ENCODE measurements around the gene NRSN1. TPM values are rescaled to one million over a fixed set of nuclear protein-coding genes. Genes with fewer than 3 reads are reported as not detected.
"Not testable (repeated sequence)": the region's sequence is repeated elsewhere in the genome, so short reads cannot be mapped to it uniquely, and the experiment has no call there.

NRSN1 gene
- total RNA-seq, 5 donors from 2014 or later (not counting 1 experiment from before 2014, with no cell fraction given), result not detected

DNA sequence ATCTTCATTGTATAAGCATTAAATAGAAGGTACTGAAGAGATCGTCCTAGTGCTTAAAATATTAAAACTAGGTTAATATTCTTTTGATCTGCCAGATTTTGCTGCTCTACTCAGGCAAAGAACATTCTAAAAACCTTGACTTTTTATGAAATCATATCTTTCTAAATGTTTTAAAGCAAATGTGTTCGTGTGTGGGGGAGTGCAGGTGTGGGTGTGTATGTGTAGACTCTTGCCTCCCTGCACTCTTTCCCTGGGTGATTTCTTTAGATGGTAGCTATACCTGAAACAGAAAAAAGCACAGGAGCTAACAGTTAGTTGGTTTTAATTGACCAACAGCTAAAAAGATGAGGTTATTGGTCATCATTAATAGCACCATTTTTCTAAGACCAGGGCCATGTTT, 5.7 kb downstream of the NRSN1 start:
- no peak overlapping the region for H3K4me3 Mint-ChIP-seq
- Histone ChIP-seq H3K4me1 (ENCODE audit: control insufficient read depth in 1 of 2, extremely low read depth in 1 of 2, insufficient read depth in 2 of 2, low read length in 2 of 2) (no peaks in the 10 kb centered on the region), H3K36me3 (ENCODE audit: control insufficient read depth in 2 of 2, extremely low read depth in 1 of 2, insufficient read depth in 1 of 2, low read length in 1 of 2) (no peaks in the 10 kb centered on the region), H3K4me3 (ENCODE audit: control insufficient read depth in 1 of 2, extremely low read depth in 1 of 2, low read length in 1 of 2) (no peak overlapping the region), H3K27me3 (replicated peaks in 1 of 2; ENCODE audit: control insufficient read depth in 2 of 2, extremely low read depth in 1 of 2, insufficient read depth in 2 of 2, low read length in 1 of 2) (no peaks in the 10 kb centered on the region), H3K9me3 (no peaks in the 10 kb centered on the region), H3K27ac (ENCODE audit: low read length) (no peak overlapping the region)
- peaks cover 8 to 26% of the 10 kb centered on the region in 2 donors for H3K27me3 Mint-ChIP-seq
- no CpG with 5 or more reads among the region's 2 CpGs for WGBS (ENCODE audit: insufficient coverage)
- no peak for ATAC-seq (replicated peaks in 1 of 4)
- CTCF ChIA-PET, result no interaction called here
- POLR2A ChIA-PET, result no interaction called here
- peaks cover 0 to 2% (median 0%) of the 10 kb centered on the region in 3 donors for H3K4me1 Mint-ChIP-seq
- H3K36me3 Mint-ChIP-seq, result no peaks in the 10 kb centered on the region
- DNase-seq, result no peak
- no peak overlapping the region for H3K27ac Mint-ChIP-seq
- H3K9me3 Mint-ChIP-seq, result peaks cover 0 to 10% (median 8%) of the 10 kb centered on the region in 3 donors

DNA sequence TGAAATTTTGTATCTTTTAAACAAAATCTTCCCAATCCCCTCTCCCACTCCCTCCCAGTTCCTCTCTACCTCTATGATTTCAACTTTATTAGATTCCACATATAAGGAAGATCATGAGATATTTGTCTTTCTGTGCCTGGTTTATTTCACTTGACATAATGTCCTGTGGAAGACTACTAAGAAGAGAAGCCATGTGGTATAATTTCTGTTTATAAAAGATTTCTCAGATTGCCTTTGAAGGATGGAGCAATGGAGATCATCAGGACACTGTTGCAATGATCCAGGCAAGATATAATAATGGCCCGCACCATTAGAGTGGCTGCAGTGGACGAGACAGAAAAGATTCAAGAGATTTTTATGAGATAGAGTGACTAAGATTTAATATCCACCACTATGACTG, 13.1 kb downstream of the NRSN1 start:
- Histone ChIP-seq H3K27me3 (replicated peaks in 1 of 2; ENCODE audit: control insufficient read depth in 2 of 2, extremely low read depth in 1 of 2, insufficient read depth in 2 of 2, low read length in 1 of 2) (no peaks in the 10 kb centered on the region), H3K4me1 (ENCODE audit: control insufficient read depth in 1 of 2, extremely low read depth in 1 of 2, insufficient read depth in 2 of 2, low read length in 2 of 2) (no peaks in the 10 kb centered on the region), H3K36me3 (ENCODE audit: control insufficient read depth in 2 of 2, extremely low read depth in 1 of 2, insufficient read depth in 1 of 2, low read length in 1 of 2) (no peaks in the 10 kb centered on the region), H3K9me3 (no peaks in the 10 kb centered on the region), H3K4me3 (ENCODE audit: control insufficient read depth in 1 of 2, extremely low read depth in 1 of 2, low read length in 1 of 2) (no peak overlapping the region), H3K27ac (ENCODE audit: low read length) (no peak overlapping the region)
- DNase-seq (no peak), ATAC-seq (replicated peaks in 1 of 4) (no peak)
- Mint-ChIP-seq H3K4me1 (no peaks in the 10 kb centered on the region), H3K27me3 (peaks cover 2 to 8% of the 10 kb centered on the region in 2 donors), H3K27ac (no peak overlapping the region), H3K36me3 (no peaks in the 10 kb centered on the region), H3K9me3 (peaks cover 0 to 18% (median 5%) of the 10 kb centered on the region in 3 donors), H3K4me3 (no peak overlapping the region)
- WGBS (ENCODE audit: insufficient coverage), result no CpG with 5 or more reads among the region's 2 CpGs
- ChIA-PET CTCF (no interaction called here), POLR2A (no interaction called here)

DNA sequence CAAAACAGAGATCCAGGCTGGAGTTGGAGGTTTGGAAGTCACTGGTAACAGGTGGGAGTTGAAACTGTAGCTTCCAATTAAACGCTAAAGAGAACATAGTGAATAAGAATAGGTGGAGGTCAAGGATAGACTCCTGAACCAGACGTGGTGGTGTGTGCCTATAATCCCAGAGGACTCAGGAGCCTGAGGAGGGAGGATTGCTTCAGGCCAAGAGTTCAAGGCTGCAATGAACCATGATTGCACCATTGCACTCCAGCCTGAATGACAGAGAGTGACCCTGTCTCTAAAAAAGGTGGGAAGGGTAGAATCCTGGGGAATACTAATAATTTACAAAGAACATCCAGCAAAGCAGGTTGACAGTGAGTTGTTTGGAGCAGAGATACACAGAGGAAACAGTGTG, 13.6 kb downstream of the NRSN1 start:
- WGBS (ENCODE audit: insufficient coverage), result 70% methylated on average over 2 of the region's 2 CpGs
- ATAC-seq (replicated peaks in 1 of 4) (no peak), DNase-seq (no peak)
- Histone ChIP-seq H3K4me1 (ENCODE audit: control insufficient read depth in 1 of 2, extremely low read depth in 1 of 2, insufficient read depth in 2 of 2, low read length in 2 of 2) (no peaks in the 10 kb centered on the region), H3K27ac (ENCODE audit: low read length) (no peak overlapping the region), H3K27me3 (replicated peaks in 1 of 2; ENCODE audit: control insufficient read depth in 2 of 2, extremely low read depth in 1 of 2, insufficient read depth in 2 of 2, low read length in 1 of 2) (no peaks in the 10 kb centered on the region), H3K4me3 (ENCODE audit: control insufficient read depth in 1 of 2, extremely low read depth in 1 of 2, low read length in 1 of 2) (no peak overlapping the region), H3K9me3 (no peaks in the 10 kb centered on the region), H3K36me3 (ENCODE audit: control insufficient read depth in 2 of 2, extremely low read depth in 1 of 2, insufficient read depth in 1 of 2, low read length in 1 of 2) (no peaks in the 10 kb centered on the region)
- Mint-ChIP-seq H3K4me3 (no peak overlapping the region), H3K9me3 (peaks cover 0 to 18% (median 5%) of the 10 kb centered on the region in 3 donors), H3K36me3 (no peaks in the 10 kb centered on the region), H3K27me3 (peaks cover 0 to 8% of the 10 kb centered on the region in 2 donors), H3K4me1 (no peaks in the 10 kb centered on the region), H3K27ac (no peak overlapping the region)
- POLR2A ChIA-PET, result no interaction called here
- CTCF ChIA-PET, result no interaction called here

DNA sequence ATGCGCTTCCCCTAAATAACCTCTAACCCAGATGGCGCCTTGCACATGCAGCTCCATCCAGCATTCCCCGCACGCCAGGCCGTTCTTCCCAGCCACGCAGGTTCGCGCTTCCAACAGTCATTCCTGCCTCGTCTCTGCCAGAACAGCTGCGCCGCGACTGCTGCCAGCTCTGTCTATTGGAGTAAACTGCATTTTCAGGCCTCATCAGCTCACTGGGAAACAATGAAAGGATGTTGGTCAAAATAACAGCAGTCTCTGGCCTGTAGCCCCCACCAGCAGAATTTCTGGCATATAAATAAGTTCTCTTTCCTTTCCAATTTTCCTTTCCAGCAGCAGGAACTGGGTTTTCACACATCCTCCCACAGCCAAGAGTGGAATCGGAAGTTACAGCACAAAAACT, 14.6 kb downstream of the NRSN1 start:
- no peaks in the 10 kb centered on the region for H3K4me1 ChIP-seq (ENCODE audit: control insufficient read depth in 1 of 2, extremely low read depth in 1 of 2, insufficient read depth in 2 of 2, low read length in 2 of 2)
- Mint-ChIP-seq H3K27me3 (no peaks in the 10 kb centered on the region), H3K4me3 (no peak overlapping the region), H3K36me3 (no peaks in the 10 kb centered on the region), H3K27ac (no peak overlapping the region), H3K9me3 (peaks cover 0 to 12% (median 0%) of the 10 kb centered on the region in 3 donors), H3K4me1 (no peaks in the 10 kb centered on the region)
- no peaks in the 10 kb centered on the region for H3K27me3 ChIP-seq (replicated peaks in 1 of 2; ENCODE audit: control insufficient read depth in 2 of 2, extremely low read depth in 1 of 2, insufficient read depth in 2 of 2, low read length in 1 of 2)
- CTCF ChIA-PET, result no interaction called here
- no peaks in the 10 kb centered on the region for H3K9me3 ChIP-seq
- ATAC-seq (replicated peaks in 1 of 4), result no peak
- POLR2A ChIA-PET, result no interaction called here
- no peak for DNase-seq
- no peaks in the 10 kb centered on the region for H3K36me3 ChIP-seq (ENCODE audit: control insufficient read depth in 2 of 2, extremely low read depth in 1 of 2, insufficient read depth in 1 of 2, low read length in 1 of 2)
- H3K4me3 ChIP-seq (ENCODE audit: control insufficient read depth in 1 of 2, extremely low read depth in 1 of 2, low read length in 1 of 2), result no peak overlapping the region
- WGBS (ENCODE audit: insufficient coverage), result 90% methylated on average over 13 of the region's 13 CpGs
- no peak overlapping the region for H3K27ac ChIP-seq (ENCODE audit: low read length)

DNA sequence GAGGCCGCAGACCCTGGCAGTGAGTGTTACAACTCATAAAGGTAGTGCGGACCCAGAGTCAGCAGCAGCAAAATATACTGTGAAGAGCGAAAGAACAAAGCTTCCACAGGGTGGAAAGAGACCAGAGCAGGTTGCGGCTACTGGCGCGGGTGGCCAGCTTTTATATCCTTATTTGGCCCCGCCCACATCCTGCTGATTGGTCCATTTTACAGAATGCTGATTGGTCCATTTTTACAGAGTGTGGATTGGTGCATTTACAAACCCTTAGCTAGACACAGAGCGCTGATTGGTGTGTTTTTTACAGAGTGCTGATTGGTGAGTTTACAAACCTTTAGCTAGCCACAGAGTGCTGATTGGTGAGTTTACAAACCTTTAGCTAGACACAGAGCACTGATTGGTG, 16.7 kb downstream of the NRSN1 start:
- WGBS (ENCODE audit: insufficient coverage), result 100% methylated on average over 4 of the region's 8 CpGs
- H3K27me3 Mint-ChIP-seq; H3K4me3 Mint-ChIP-seq; H3K27me3 ChIP-seq (replicated peaks in 1 of 2; ENCODE audit: control insufficient read depth in 2 of 2, extremely low read depth in 1 of 2, insufficient read depth in 2 of 2, low read length in 1 of 2); H3K27ac Mint-ChIP-seq; H3K4me1 Mint-ChIP-seq; DNase-seq; POLR2A ChIA-PET; H3K4me3 ChIP-seq (ENCODE audit: control insufficient read depth in 1 of 2, extremely low read depth in 1 of 2, low read length in 1 of 2); H3K36me3 Mint-ChIP-seq; ATAC-seq (replicated peaks in 1 of 4); H3K9me3 ChIP-seq; H3K36me3 ChIP-seq (ENCODE audit: control insufficient read depth in 2 of 2, extremely low read depth in 1 of 2, insufficient read depth in 1 of 2, low read length in 1 of 2); H3K4me1 ChIP-seq (ENCODE audit: control insufficient read depth in 1 of 2, extremely low read depth in 1 of 2, insufficient read depth in 2 of 2, low read length in 2 of 2); CTCF ChIA-PET; H3K27ac ChIP-seq (ENCODE audit: low read length): not testable (repeated sequence)
- H3K9me3 Mint-ChIP-seq, result peaks cover 0 to 12% (median 0%) of the 10 kb centered on the region in 3 donors

DNA sequence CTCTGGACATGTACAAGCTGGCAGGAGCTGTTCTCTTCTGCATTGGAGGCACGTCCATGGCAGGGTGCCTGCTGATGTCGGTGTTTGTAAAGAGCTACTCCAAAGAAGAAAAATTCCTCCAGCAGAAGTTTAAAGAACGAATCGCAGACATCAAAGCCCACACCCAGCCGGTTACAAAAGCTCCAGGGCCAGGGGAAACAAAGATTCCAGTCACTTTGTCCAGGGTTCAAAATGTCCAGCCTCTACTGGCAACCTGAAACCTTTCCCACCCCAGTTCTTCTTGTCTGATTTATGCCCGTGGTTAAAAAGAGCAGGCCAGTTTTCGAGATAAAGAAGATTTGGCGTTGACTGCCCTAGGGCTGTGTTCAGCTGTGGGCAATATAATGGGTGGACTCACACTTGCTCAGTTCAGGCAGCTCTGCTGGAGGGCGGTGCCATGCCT, 19.7 kb downstream of the NRSN1 start:
- Mint-ChIP-seq H3K9me3 (peaks cover 0 to 7% (median 0%) of the 10 kb centered on the region in 3 donors), H3K27me3 (peaks cover 6 to 12% of the 10 kb centered on the region in 2 donors), H3K27ac (no peak overlapping the region), H3K4me1 (no peaks in the 10 kb centered on the region), H3K36me3 (no peaks in the 10 kb centered on the region), H3K4me3 (no peak overlapping the region)
- 79% methylated on average over 4 of the region's 9 CpGs for WGBS (ENCODE audit: insufficient coverage)
- Histone ChIP-seq H3K4me1 (ENCODE audit: control insufficient read depth in 1 of 2, extremely low read depth in 1 of 2, insufficient read depth in 2 of 2, low read length in 2 of 2) (no peaks in the 10 kb centered on the region), H3K4me3 (ENCODE audit: control insufficient read depth in 1 of 2, extremely low read depth in 1 of 2, low read length in 1 of 2) (no peak overlapping the region), H3K9me3 (no peaks in the 10 kb centered on the region), H3K27ac (ENCODE audit: low read length) (no peak overlapping the region), H3K36me3 (ENCODE audit: control insufficient read depth in 2 of 2, extremely low read depth in 1 of 2, insufficient read depth in 1 of 2, low read length in 1 of 2) (no peaks in the 10 kb centered on the region), H3K27me3 (replicated peaks in 1 of 2; ENCODE audit: control insufficient read depth in 2 of 2, extremely low read depth in 1 of 2, insufficient read depth in 2 of 2, low read length in 1 of 2) (no peaks in the 10 kb centered on the region)
- DNase-seq (no peak), ATAC-seq (replicated peaks in 1 of 4) (no peak)
- ChIA-PET CTCF (no interaction called here), POLR2A (no interaction called here)

DNA sequence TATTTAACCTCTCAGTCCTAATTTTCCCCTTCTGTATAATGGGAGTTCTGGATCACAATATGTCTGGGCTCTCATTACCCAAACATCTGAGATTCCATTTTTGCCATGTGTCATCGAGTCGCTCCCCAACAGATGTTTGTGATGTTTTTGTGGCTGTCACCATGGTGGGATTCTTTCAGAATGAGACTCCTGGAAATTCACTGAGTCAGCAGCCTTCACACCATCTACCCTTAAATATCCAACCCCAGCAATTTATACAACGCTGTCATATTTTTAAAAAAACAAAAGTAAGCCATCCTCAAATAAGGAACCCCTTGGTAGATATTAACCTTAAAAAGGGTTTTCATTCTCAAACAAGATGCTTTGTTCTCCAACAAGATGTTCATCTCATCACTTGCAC, 20.9 kb downstream of the NRSN1 start:
- Histone ChIP-seq H3K9me3 (no peaks in the 10 kb centered on the region), H3K4me1 (ENCODE audit: control insufficient read depth in 1 of 2, extremely low read depth in 1 of 2, insufficient read depth in 2 of 2, low read length in 2 of 2) (no peaks in the 10 kb centered on the region), H3K36me3 (ENCODE audit: control insufficient read depth in 2 of 2, extremely low read depth in 1 of 2, insufficient read depth in 1 of 2, low read length in 1 of 2) (no peaks in the 10 kb centered on the region), H3K27ac (ENCODE audit: low read length) (no peak overlapping the region), H3K4me3 (ENCODE audit: control insufficient read depth in 1 of 2, extremely low read depth in 1 of 2, low read length in 1 of 2) (no peak overlapping the region), H3K27me3 (replicated peaks in 1 of 2; ENCODE audit: control insufficient read depth in 2 of 2, extremely low read depth in 1 of 2, insufficient read depth in 2 of 2, low read length in 1 of 2) (no peaks in the 10 kb centered on the region)
- H3K4me1 Mint-ChIP-seq, result no peaks in the 10 kb centered on the region
- WGBS (ENCODE audit: insufficient coverage), result no CpG with 5 or more reads among the region's 3 CpGs
- peaks cover 0 to 4% (median 0%) of the 10 kb centered on the region in 3 donors for H3K9me3 Mint-ChIP-seq
- H3K27me3 Mint-ChIP-seq, result peaks cover 6 to 12% of the 10 kb centered on the region in 2 donors
- no peaks in the 10 kb centered on the region for H3K36me3 Mint-ChIP-seq
- H3K4me3 Mint-ChIP-seq, result no peak overlapping the region
- CTCF ChIA-PET, result no interaction called here
- H3K27ac Mint-ChIP-seq, result no peak overlapping the region
- POLR2A ChIA-PET, result no interaction called here
- ATAC-seq (replicated peaks in 1 of 4), result no peak
- DNase-seq, result no peak
